ENCODE measurements around the gene SIGLEC8.
"Not testable (repeated sequence)": the region's sequence is repeated elsewhere in the genome, so short reads cannot be mapped to it uniquely, and the experiment has no call there.

SIGLEC8 gene

DNA sequence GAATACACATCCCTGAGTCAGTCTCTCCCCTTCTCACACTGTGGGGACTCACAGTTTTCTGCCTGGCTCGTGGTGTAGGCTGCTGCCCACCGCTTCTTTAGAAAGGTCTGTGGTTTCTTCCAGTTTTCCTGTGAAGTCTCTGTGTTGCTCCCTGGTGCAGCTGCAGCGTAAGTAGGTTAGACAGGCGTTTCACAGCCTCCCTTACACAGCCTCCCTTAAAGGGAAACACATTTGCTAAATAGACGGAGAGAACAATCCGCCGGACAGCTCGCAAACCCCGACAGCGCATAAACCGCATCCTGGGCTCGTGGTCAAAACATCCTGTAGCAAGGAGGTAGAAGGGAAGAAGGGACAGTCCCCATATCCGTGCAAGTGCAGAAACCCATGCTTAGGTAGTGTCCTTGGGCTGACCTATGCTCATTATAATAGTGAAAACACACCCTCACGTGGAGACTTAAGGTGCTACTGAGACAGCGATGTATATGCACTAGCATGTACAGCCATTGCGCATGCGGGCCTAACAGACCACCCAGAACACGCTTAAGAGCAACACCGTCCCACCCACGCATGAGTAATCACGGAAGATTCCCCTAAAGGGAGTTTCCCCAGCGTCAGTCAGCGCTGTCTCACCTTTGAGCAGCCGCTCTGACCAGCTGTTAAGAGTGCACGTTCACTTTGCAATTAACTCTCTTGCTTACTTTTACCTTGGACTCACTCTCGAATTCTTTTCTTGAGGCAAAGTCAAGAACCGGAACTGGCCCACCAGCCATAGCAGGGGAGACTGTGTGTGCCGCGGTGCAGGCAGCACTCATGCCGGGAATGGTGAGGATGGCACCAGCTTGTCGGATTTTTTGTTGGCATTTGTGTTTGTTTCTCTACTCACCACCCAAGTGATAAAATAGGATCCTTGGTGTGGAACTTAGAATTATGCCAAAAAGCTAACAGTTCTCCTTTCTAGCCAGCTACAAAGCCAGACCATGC lies 16.6 kb downstream of the SIGLEC8 start:
- no peak for DNase-seq

GRCh38 chr19:51440846-51441409 lies 17.3 kb downstream of the SIGLEC8 start:
- DNase-seq, result no peak

- no peak for DNase-seq
Observed at GRCh38 chr19:51440052-51440451, 18.2 kb downstream of the SIGLEC8 start.

- DNase-seq, result no peak
Observed at GRCh38 chr19:51439021-51439465, 19.2 kb downstream of the SIGLEC8 start.

GRCh38 chr19:51434456-51434855 lies 23.8 kb downstream of the SIGLEC8 start:
- DNase-seq, result no peak

GRCh38 chr19:51433043-51433442 lies 25.2 kb downstream of the SIGLEC8 start:
- no peak for DNase-seq

DNA sequence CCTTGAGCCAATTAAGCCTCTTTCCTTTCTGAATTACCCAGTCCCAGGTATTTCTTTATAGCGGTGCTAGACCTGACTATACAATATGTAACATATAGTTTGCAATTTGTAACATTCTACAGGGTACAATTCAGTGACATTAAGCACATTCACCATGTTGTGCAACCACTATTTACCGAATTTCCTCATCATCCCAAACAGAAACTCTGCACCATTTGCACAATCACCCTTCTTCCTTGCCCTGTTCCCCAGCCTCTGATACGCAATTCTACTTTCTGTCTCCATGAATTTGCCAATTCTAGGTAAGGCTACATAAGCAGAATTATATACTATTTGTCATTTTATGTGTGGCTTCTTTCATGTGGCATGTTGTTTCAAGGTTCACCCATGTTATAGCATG lies 27.1 kb downstream of the SIGLEC8 start:
- no peak for DNase-seq

- DNase-seq, result no peak
Observed at GRCh38 chr19:51430221-51430620, 28.0 kb downstream of the SIGLEC8 start.

GRCh38 chr19:51427201-51427600 lies 31.1 kb downstream of the SIGLEC8 start:
- DNase-seq, result no peak

DNA sequence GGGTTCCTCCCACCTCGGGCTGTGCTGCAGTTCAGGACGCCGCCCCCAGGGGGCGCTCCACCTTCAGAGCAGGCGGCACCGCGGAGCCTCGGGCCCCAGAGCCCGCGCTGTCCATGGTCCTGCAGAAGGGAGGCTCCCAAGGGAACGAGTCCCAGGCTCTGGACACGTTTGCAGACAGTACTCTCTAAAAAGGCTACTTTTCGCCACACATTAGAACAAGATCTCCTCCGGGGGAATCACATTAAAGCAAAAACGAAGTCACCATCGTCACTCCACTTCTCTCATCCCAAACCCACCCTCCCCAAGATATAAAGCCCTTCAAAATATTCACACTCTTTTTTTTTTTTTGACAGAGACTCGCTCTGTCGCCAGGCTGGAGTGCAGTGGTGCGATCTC lies 36.2 kb downstream of the SIGLEC8 start:
- no peak for DNase-seq

DNA sequence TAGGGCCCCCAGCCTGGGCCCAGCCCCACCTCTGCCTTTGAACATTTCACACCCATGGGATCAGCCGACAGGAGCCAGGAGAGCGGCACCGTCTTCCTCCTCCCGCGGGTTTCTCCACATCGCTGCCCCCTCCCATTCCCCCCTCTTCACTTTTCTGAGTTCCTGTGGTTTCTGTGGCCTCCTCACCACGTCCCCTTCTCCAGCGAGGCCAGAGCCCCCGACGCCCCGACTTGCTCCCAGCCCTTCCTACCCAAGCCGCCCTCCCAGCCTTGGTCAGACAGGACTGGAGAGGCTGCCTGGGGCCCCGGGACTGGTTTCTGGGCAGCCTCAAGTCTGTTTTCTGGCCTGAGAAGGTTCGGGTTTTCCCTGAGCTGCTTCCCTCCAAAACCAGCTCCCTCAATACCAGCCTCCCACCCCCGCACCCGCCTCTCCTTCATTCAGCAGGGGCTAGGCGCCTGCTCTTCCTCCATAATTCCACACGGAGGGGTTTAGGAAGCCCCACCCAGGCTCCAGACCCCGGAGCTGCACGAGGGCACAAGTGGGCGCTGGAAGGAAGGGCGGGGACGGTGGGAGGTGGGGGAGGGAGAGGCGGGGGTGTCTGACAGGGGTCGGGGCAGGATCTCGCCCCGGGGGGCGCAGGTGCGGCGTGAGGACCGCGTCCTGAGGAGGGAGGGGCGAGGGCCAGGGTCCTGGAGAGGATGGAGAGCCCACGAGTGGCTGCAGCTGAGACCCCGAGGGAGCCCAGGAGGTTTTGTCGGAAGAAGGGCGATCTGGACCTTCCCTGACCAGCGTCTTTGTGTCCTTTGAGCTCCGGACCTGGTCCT lies 36.8 kb downstream of the SIGLEC8 start:
- DNase-seq, result no peak

GRCh38 chr19:51420511-51420910 lies 37.7 kb downstream of the SIGLEC8 start:
- DNase-seq, result not testable (repeated sequence)

- DNase-seq, result no peak
Observed at GRCh38 chr19:51418707-51419106, 39.5 kb downstream of the SIGLEC8 start.

DNA sequence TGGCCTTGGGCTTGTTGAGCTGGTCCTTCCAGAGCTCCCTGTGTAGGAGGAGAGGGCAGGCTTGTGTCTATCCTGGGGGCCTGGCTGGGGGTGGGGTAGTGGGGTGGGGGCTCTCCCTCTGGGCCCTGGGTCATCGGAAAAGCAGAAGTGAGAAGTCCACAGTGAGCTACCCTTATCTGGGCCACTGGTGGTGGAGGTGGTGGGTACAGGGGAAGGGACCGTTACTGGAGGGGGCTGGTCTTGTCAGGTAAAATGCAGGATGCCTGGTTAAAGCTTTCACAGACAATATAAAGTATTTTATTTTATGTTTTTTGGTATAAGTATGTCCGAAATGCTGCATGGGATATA lies 40.5 kb downstream of the SIGLEC8 start:
- DNase-seq, result no peak

DNA sequence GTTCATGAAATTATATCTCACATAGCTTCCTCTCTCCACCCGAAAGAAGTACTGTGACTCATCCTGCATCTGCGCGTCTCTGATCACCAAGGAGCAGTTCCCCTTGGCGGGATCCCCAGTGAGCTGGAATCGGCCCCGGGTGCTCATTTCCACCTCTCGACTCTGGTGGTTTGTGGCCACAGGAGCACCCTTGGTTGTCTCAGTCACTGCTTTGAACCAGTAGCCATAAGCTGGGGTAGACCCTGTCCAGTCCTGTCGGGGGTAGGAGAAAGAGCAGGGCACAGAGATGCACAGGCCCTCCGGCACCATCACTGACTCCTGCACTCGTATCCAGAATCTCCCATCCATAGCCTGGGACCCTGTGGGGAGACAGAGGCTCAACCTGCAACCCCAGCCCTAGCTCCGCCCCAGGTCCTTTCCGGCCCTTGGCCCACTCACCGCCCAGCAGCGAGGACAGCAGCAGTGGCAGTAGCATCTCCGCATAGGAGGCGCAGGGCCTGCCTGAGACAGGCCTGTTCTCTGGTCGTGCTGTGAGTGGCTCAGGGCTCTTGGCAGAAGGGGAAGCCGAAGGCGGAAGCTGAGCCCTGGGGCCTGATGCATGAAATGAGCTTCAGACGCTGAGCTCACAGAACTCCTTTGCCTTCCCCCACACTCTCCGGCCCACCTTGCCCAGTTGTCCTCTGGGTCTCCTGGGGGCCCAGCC lies 41.0 kb downstream of the SIGLEC8 start, which contains the start of gene SIGLEC10:
Gene SIGLEC10 (minus strand): TSS at position 536 of the 703 bp plus-strand sequence. CDS start 61 bp downstream, at position 475.
- DNase-seq, result no peak

GRCh38 chr19:51416422-51416821 lies 41.8 kb downstream of the SIGLEC8 start:
- not testable (repeated sequence) for DNase-seq

DNA sequence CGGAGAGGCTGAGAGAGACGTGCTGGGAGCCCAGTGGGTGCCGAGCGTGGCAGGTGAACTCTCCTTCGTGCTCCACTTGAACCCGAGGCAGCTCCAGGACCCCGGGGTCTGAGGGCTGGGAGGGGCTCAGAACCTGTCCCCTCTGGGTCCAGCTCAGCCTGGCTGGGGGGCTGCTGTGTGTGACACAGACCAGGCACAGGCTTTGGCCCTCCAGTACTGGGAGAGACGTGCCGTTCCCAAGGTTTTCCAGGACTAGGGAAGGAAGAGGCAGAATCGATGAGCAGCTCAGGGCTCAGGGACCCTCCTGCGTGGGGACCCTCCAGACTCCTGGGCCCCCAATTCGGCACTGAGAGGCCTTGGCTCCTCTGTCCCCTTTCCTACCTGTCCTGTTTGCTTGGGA lies 43.1 kb downstream of the SIGLEC8 start:
- DNase-seq, result no peak

DNA sequence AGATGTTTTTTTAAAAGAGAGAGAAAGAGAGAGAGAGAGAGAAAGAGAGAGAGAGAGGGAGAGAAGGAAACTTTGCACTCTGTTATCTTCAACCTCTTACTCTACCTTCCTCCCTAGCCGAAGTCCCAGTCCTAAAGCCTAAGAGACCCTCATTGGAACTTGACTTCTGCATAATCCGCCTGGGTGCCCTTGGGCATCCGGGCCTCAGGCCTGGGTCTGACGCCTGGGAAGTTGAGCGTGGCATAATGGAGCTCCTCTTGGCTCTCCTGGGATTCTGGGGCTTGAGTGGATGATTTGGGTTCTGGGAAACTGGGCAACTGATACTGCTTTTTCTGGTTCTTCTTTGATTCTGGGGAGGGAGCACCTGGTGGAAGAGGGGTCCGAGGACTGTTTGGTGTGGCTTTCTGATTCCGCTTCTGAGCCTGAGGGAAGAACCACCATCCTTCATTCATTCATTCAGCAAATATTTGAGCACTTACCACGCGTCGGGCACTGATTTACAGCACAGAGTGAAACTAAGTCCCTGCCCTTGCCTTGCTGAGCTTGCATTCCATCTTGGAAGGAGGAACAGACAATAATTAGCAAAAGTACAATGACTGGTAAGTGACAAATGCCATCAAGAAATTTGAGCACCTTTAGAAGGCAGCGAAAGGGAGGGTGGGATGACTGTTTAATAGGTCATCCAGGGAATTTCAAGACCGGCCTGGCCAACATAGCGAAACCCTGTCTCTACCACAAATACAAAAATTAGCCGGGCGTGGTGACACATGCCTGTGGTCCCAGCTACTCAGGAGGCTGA lies 47.1 kb downstream of the SIGLEC8 start:
- no peak for DNase-seq

DNA sequence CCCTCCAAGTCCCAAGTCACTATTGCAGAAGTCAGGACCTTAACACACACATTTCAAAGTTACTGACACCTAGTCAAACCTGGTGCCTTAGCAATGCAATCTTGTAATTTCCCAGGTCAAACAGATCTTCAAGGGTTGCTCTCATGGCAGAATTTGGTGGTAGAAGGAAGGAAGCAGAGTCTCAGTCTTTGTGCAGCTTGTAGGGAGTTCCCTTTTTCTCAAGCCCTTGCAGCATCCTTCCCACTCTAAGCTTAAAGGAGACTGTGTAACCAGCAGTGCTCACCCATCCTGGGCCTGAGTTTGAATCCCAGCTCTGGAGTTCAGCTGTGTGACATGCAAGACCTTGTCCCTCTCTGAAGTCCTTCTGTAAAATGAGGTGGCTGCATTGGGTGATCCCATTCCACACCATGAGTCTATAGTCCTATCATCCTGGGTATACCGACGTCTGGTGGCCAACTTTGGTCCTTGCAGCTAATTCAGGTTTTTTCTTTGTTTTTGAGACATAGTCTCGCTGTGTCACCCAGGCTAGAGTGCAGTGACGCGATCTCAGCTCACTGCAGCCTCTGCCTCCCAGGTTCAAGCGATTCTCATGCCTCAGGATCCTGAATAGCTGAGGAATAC lies 50.6 kb downstream of the SIGLEC8 start:
- DNase-seq, result no peak

GRCh38 chr19:51402117-51402516 lies 56.1 kb downstream of the SIGLEC8 start:
- no peak for DNase-seq
